B cell (primary cell): ENCODE data around the gene N4BP2. TPM values are rescaled to one million over a fixed set of nuclear protein-coding genes. Genes with fewer than 3 reads are reported as not detected.
A peak's percentile ranks its signal among the peaks of the same experiment; 100 is the strongest.

Experiments
- ATAC-seq: fragments of 200-7000 bp; cut with Tn5 transposase; one replicate; pipeline ENCODE4 v1.10.0; 2021; ENCODE audit warnings: low read depth, mild to moderate bottlenecking, moderate number of reproducible peaks, moderate library complexity
- CTCF ChIA-PET: fragments of 350-600 bp; sonication (Branson Sonifier 250); formaldehyde crosslinking; loops from one replicate; lab custom pipeline; 2021; ENCODE audit warnings: antibody characterized with exemption, inconsistent platforms; lab: Charles Lee
- POLR2A ChIA-PET: fragments of 350-600 bp; sonication (Branson Sonifier 250); formaldehyde crosslinking; loops from one replicate; lab custom pipeline; 2021; ENCODE audit warnings: antibody characterized with exemption; lab: Charles Lee
- DNase-seq: peaks from one replicate; pipeline ENCODE4 v3.0.0; 2013
- H2AFZ ChIP-seq: 2 replicates; pipeline ENCODE4 v1.6.1; 2012; ENCODE audit warnings: mild to moderate bottlenecking, low read depth, low read length; ENCODE audit not compliant: insufficient read depth, poor library complexity, severe bottlenecking
- H3K27ac ChIP-seq, 2 donors: 1 replicate in 1 of 2; 2 replicates in 1 of 2; pipeline ENCODE4 v1.5.1; 2012 to 2013; ENCODE audit warnings: low read length in 2 of 2, mild to moderate bottlenecking in 2 of 2, moderate library complexity in 1 of 2
- H3K27me3 ChIP-seq, 4 experiments: fragments of 200-600 bp in 1 of 4; sonication (generic) in 1 of 4; replicated peaks in 1 of 4; 1 replicate in 2 of 4; 2 replicates in 2 of 4; pipeline versions ENCODE4 v1.6.1 to v1.7.0; 2013 to 2016; ENCODE audit warnings: low read length in 3 of 4, mild to moderate bottlenecking in 2 of 4, mixed read lengths in 1 of 4, moderate library complexity in 1 of 4; ENCODE audit not compliant: insufficient read depth in 4 of 4, control insufficient read depth in 3 of 4; ENCODE audit errors: control extremely low read depth in 1 of 4
- H3K36me3 ChIP-seq, 2 experiments: replicated peaks in 1 of 2; 1 replicate in 1 of 2; 2 replicates in 1 of 2; pipeline versions ENCODE4 v1.6.1 to v1.7.1; 2013; ENCODE audit warnings: low read length in 1 of 2; ENCODE audit not compliant: insufficient read depth in 2 of 2, control insufficient read depth in 1 of 2; ENCODE audit errors: control extremely low read depth in 1 of 2, extremely low read depth in 1 of 2
- H3K4me1 ChIP-seq, 2 donors: fragments of 200-600 bp in 1 of 2; sonication (generic) in 1 of 2; 1 replicate in 1 of 2; 2 replicates in 1 of 2; pipeline versions ENCODE4 v1.5.1 to v1.6.1; 2013 to 2017; ENCODE audit warnings: low read length in 2 of 2; ENCODE audit not compliant: control insufficient read depth in 2 of 2, insufficient read depth in 2 of 2
- H3K4me2 ChIP-seq: replicated peaks from 2 replicates; pipeline ENCODE3; 2012; ENCODE audit warnings: mild to moderate bottlenecking, low read depth, low read length; ENCODE audit not compliant: poor library complexity, severe bottlenecking
- H3K4me3 ChIP-seq, 5 experiments: fragments of 200-600 bp in 1 of 5; sonication (generic) in 1 of 5; 1 replicate in 3 of 5; 2 replicates in 2 of 5; pipeline versions ENCODE4 v1.5.1 to v1.7.0; 2011 to 2016; ENCODE audit warnings: low read length in 4 of 5, mild to moderate bottlenecking in 4 of 5, low read depth in 2 of 5, control low read depth in 1 of 5, moderate library complexity in 1 of 5; ENCODE audit not compliant: insufficient read depth in 1 of 5; ENCODE audit errors: control extremely low read depth in 1 of 5, extremely low read depth in 1 of 5
- H3K79me2 ChIP-seq: fragments of 200-600 bp; sonication (generic); one replicate; pipeline ENCODE4 v1.6.0; 2016; ENCODE audit warnings: low read length; ENCODE audit not compliant: control insufficient read depth, insufficient read depth
- H3K9ac ChIP-seq: fragments of 200-600 bp; sonication (generic); 2 replicates; pipeline ENCODE4 v1.6.1; 2017; ENCODE audit warnings: mild to moderate bottlenecking, low read length, moderate library complexity
- H3K9me3 ChIP-seq, 3 donors: one replicate each; pipeline versions ENCODE4 v1.6.1 to v1.7.1; 2013; ENCODE audit warnings: low read length in 2 of 3; ENCODE audit not compliant: control insufficient read depth in 2 of 3, insufficient read depth in 1 of 3; ENCODE audit errors: control extremely low read depth in 1 of 3
- H4K20me1 ChIP-seq: 2 replicates; pipeline ENCODE4 v1.6.0; 2012; ENCODE audit warnings: mild to moderate bottlenecking, low read length; ENCODE audit not compliant: insufficient read depth, control insufficient read depth, poor library complexity, severe bottlenecking
- H3K27ac Mint-ChIP-seq: one replicate; pipeline ENCODE4 v1.8.0; 2021; ENCODE audit warnings: mixed read lengths
- H3K27me3 Mint-ChIP-seq: one replicate; pipeline ENCODE4 v1.8.0; 2021; ENCODE audit warnings: mixed read lengths
- H3K4me1 Mint-ChIP-seq: one replicate; pipeline ENCODE4 v1.8.0; 2021; ENCODE audit warnings: mixed read lengths
- H3K4me3 Mint-ChIP-seq: one replicate; pipeline ENCODE4 v1.8.0; 2021; ENCODE audit warnings: mixed read lengths
- H3K9me3 Mint-ChIP-seq: one replicate; pipeline ENCODE4 v1.8.0; 2022; ENCODE audit warnings: mixed read lengths; ENCODE audit not compliant: insufficient read depth
- CTCF ChIP-seq: fragments of 200-600 bp; IDR thresholded peaks from one replicate; pipeline ENCODE4 v1.8.0; 2022; ENCODE audit warnings: antibody characterized with exemption, mild to moderate bottlenecking
- EZH2 ChIP-seq: IDR thresholded peaks from 2 replicates; pipeline ENCODE4 v1.6.1; 2012; ENCODE audit warnings: borderline replicate concordance, low read depth, mild to moderate bottlenecking, moderate library complexity, low read length; ENCODE audit not compliant: insufficient read depth, poor library complexity, severe bottlenecking
- WGBS: methylation state at CpG from one replicate; pipeline ENCODE4 v1.1.5; 2013; ENCODE audit warnings: missing lambda C conversion rate; ENCODE audit not compliant: insufficient coverage; 5-methylcytosine and 5-hydroxymethylcytosine counted together
- intact Hi-C: fragments of 100-400 bp; cut with micrococcal nuclease; formaldehyde crosslinking; loops from one replicate; pipeline ENCODE4 v1.10.0; 2022
- polyA plus RNA-seq: library from polyadenylated mRNA; depleted of rRNA; stranded (reverse); fragments of >200 nt; gene quantifications from 2 replicates; pipeline ENCODE4 v1.2.3, GENCODE V29; 2012
- total RNA-seq, 2 donors: library from RNA; stranded (reverse); fragments of 120-200 nt in 1 of 2; gene quantifications; 1 replicate in 1 of 2; 2 replicates in 1 of 2; pipeline versions ENCODE4 v1.2.3 to v1.2.4, GENCODE V29; 2013 to 2022

The N4BP2 gene
- total and polyA plus RNA-seq, 2 donors (not counting 1 experiment from before 2014, with no cell fraction given) = 2.4 to 12.8 TPM

- peak overlapping the region; percentile 99 for H3K9ac ChIP-seq
- H3K4me2 ChIP-seq = peak overlapping the region; percentile 83
- H3K4me3 ChIP-seq = peak overlapping the region in 3 of 5 experiments; percentile 20 to 91 (median 90)
- WGBS = 70% methylated on average over 2 of the region's 4 CpGs
- H4K20me1 ChIP-seq = peaks cover 90% of the 10 kb centered on the region
- H3K9me3 ChIP-seq = no peaks in the 10 kb centered on the region
- no peak for TF ChIP-seq CTCF
- TF ChIP-seq EZH2 = no peak
- ChIA-PET POLR2A (interaction anchor here (0.6 kb wide), 1 partner anchor 19 kb away, joined by 3 read pairs; no protein-coding TSS in a partner anchor), CTCF (interaction anchor here (0.9 to 1.6 kb wide), 5 partner anchors 16 to 106 kb away, joined by 3 to 5 read pairs (median 4); no protein-coding TSS in a partner anchor)
- peak overlapping the region; percentile 78 for H3K27ac Mint-ChIP-seq
- H2AFZ ChIP-seq = no peak overlapping the region
- H3K4me3 Mint-ChIP-seq = peak overlapping the region; percentile 96
- H3K36me3 ChIP-seq = peaks cover 7 to 29% of the 10 kb centered on the region in 2 experiments
- peaks cover 100% of the 10 kb centered on the region for H3K79me2 ChIP-seq
- H3K27me3 ChIP-seq = no peaks in the 10 kb centered on the region
- no peaks in the 10 kb centered on the region for H3K27me3 Mint-ChIP-seq
- H3K4me1 ChIP-seq = peaks cover 56 to 64% of the 10 kb centered on the region in 2 donors
- H3K4me1 Mint-ChIP-seq = peaks cover 65% of the 10 kb centered on the region
- DNase-seq (no peak), ATAC-seq (no peak)
- intact Hi-C loops = no loop called here
- peak overlapping the region; percentile 93 to 99 for H3K27ac ChIP-seq
- H3K9me3 Mint-ChIP-seq = no peaks in the 10 kb centered on the region
Measured at GRCh38 chr4:40201898-40202297, 145.2 kb downstream of the N4BP2 start.

DNA sequence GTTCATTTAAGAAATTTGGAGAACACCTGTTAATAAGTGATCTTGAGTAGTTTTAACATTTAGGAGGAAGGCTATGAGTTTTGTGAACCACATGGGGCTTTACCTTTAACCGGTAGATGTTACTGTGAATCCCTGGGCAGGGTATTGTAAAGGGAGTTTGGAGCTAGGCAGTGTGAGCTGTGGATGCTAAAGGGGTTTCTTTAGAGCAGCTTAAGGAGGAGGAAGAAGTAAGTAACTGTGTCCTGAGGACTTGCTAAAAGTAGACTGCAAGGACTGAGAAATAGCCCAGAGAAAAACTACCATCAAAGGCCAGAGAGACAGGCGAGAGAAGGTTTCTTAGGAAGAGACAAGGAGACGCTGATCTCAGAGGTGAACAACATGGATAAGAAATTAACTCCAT, 145.8 kb downstream of the N4BP2 start:
- Mint-ChIP-seq H3K27me3 (no peaks in the 10 kb centered on the region), H3K4me1 (peaks cover 71% of the 10 kb centered on the region), H3K9me3 (no peaks in the 10 kb centered on the region), H3K27ac (peak overlapping the region; percentile 95), H3K4me3 (peak overlapping the region; percentile 92)
- H3K4me3 ChIP-seq = peak overlapping the region; percentile 0 to 91 (median 23)
- ATAC-seq (no peak), DNase-seq (no peak)
- H3K79me2 ChIP-seq = peaks cover 100% of the 10 kb centered on the region
- WGBS = 50% methylated on average over 1 of the region's 3 CpGs
- TF ChIP-seq CTCF (no peak), EZH2 (no peak)
- H3K4me1 ChIP-seq = peaks cover 62 to 69% of the 10 kb centered on the region in 2 donors
- no peaks in the 10 kb centered on the region for H3K9me3 ChIP-seq
- peak overlapping the region; percentile 93 to 99 for H3K27ac ChIP-seq
- ChIA-PET CTCF (interaction anchor here (0.7 to 1.6 kb wide), 6 partner anchors 13 to 106 kb away, joined by 3 to 5 read pairs (median 4); no protein-coding TSS in a partner anchor), POLR2A (interaction anchor here (0.6 kb wide), 1 partner anchor 18 kb away, joined by 3 read pairs; no protein-coding TSS in a partner anchor)
- intact Hi-C loops = no loop called here
- H4K20me1 ChIP-seq = peaks cover 96% of the 10 kb centered on the region
- H3K9ac ChIP-seq = peak overlapping the region; percentile 99
- no peak overlapping the region for H2AFZ ChIP-seq
- no peaks in the 10 kb centered on the region for H3K27me3 ChIP-seq
- H3K4me2 ChIP-seq = peak overlapping the region; percentile 83
- peaks cover 7 to 32% of the 10 kb centered on the region in 2 experiments for H3K36me3 ChIP-seq
